Pancreas (tissue), 10 donors: ENCODE results near the gene MAMDC2. TPM values are rescaled to one million over a fixed set of nuclear protein-coding genes. Genes with fewer than 3 reads are reported as not detected.

ENCODE experiments used
- ATAC-seq, 4 donors: fragments of 200-7000 bp; cut with Tn5 transposase; one replicate each; pipeline versions ENCODE4 v1.8.0 to v1.9.1; 2020; ENCODE audit warnings: mild to moderate bottlenecking in 4 of 4, moderate library complexity in 4 of 4
- DNase-seq, 6 donors: peaks; one replicate each; pipeline ENCODE4 v3.0.0-alpha.2; 2020
- FAIRE-seq: peaks from 2 replicates; lab custom pipeline; 2012; peaks lifted over from hg19 to GRCh38; lab: Jason Lieb, UNC
- H3K27ac ChIP-seq, 4 donors: fragments of 200-600 bp; sonication (generic); 1 replicate in 3 of 4; 2 replicates in 1 of 4; pipeline versions ENCODE4 v1.5.0 to v1.8.0; 2020
- H3K27me3 ChIP-seq, 4 donors: fragments of 200-600 bp; one replicate each; pipeline ENCODE4 v1.8.0; 2021
- H3K36me3 ChIP-seq, 3 donors: fragments of 200-600 bp; sonication (generic) in 1 of 3; one replicate each; pipeline versions ENCODE4 v1.5.0 to v1.8.0; 2020 to 2021
- H3K4me1 ChIP-seq, 3 donors: fragments of 200-600 bp; one replicate each; pipeline ENCODE4 v1.8.0; 2021
- H3K4me3 ChIP-seq, 4 donors: fragments of 200-600 bp; sonication (generic) in 2 of 4; one replicate each; pipeline versions ENCODE4 v1.5.0 to v1.8.0; 2020 to 2021
- H3K9me3 ChIP-seq, 4 donors: fragments of 200-600 bp; one replicate each; pipeline ENCODE4 v1.8.0; 2021
- WGBS, 2 donors: extraction: QIAGEN DNeasy Blood & Tissue Kit; methylation state at CpG; one replicate each; pipeline ENCODE4 v1.1.7; 2013; 5-methylcytosine and 5-hydroxymethylcytosine counted together
- intact Hi-C, 3 donors: fragments of 100-400 bp; cut with DNase I; formaldehyde crosslinking; loops; one replicate each; pipeline versions ENCODE4 v1.11.1 to v1.14.2; 2022
- polyA plus RNA-seq, 2 donors: library from polyadenylated mRNA; stranded (reverse); fragments of 200-250 nt; gene quantifications; one replicate each; pipeline ENCODE4 v1.2.3, GENCODE V29; 2013
- total RNA-seq, 6 donors: library from RNA; stranded (reverse); fragmentation: NEBNext Ultra II Directional in 4 of 6; extraction: Animal tissue kit (Norgen Biotek cat#: 25700) in 4 of 6; gene quantifications; one replicate each; pipeline versions ENCODE4 v1.2.1 to v1.2.4, GENCODE V29; 2021 to 2023
- TF ChIP-seq, protein P1 (sequence below), 4 donors: fragments of 200-600 bp; sonication (generic) in 3 of 4; IDR thresholded peaks; one replicate each; pipeline versions ENCODE4 v1.5.0 to v1.8.0; 2021; ENCODE audit warnings: antibody characterized with exemption in 4 of 4
- donor health status: healthy with polysubstance abuse.
- donor health status: DM: no; HTN: no; CAD: no; lungs with moderate emphysema.
- donor health status: DM: no; HTN: no; CAD: no.
- donor health status: control.
- donor health status: control.
- donor health status: Bipolar disorder and iron deficiency.
- donor health status: DM: yes; HTN: yes; CAD: no.
- donor health status: DM: no; HTN: no; CAD: no.
- donor health status: DM: no; HTN: no; CAD: no.
- donor health status: DM: yes; HTN: yes; CAD: no.

Gene MAMDC2
- total and polyA plus RNA-seq, 8 donors = 0.95 to 4.7 (median 1.3) TPM

DNA sequence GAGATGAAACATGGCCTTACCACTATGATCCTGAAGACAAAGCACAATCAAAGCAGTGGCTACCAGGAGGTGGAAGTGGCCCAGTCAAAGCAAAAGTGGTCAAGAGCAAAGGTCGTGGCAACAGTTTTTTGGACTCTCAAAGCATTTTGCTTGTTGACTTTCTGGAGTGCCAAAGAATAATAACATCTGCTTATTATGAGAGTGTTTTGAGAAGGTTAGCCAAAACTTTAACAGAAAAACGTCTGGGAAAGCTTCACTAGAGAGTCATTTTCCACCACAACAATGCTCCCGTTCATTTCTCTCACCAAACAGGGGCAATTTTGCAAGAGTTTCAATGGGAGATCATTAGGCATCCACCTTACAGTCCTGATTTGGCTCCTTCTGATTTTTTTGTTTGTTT lies 33.6 kb upstream of the MAMDC2 start:
- Histone ChIP-seq H3K9me3 (no peaks in the 10 kb centered on the region), H3K4me3 (no peak overlapping the region), H3K27me3 (peaks cover 0 to 2% (median 0%) of the 10 kb centered on the region in 4 donors), H3K36me3 (no peaks in the 10 kb centered on the region), H3K27ac (no peak overlapping the region), H3K4me1 (no peaks in the 10 kb centered on the region)
- WGBS, 2 donors = 40 to 51% methylated on average over 3 of the region's 3 CpGs
- no peak for FAIRE-seq
- TF ChIP-seq, protein P1, sequence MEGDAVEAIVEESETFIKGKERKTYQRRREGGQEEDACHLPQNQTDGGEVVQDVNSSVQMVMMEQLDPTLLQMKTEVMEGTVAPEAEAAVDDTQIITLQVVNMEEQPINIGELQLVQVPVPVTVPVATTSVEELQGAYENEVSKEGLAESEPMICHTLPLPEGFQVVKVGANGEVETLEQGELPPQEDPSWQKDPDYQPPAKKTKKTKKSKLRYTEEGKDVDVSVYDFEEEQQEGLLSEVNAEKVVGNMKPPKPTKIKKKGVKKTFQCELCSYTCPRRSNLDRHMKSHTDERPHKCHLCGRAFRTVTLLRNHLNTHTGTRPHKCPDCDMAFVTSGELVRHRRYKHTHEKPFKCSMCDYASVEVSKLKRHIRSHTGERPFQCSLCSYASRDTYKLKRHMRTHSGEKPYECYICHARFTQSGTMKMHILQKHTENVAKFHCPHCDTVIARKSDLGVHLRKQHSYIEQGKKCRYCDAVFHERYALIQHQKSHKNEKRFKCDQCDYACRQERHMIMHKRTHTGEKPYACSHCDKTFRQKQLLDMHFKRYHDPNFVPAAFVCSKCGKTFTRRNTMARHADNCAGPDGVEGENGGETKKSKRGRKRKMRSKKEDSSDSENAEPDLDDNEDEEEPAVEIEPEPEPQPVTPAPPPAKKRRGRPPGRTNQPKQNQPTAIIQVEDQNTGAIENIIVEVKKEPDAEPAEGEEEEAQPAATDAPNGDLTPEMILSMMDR (IDR thresholded peaks at IDR 0.05) = no peak
- intact Hi-C loops = no loop called here
- ATAC-seq = no peak
- DNase-seq = no peak

DNA sequence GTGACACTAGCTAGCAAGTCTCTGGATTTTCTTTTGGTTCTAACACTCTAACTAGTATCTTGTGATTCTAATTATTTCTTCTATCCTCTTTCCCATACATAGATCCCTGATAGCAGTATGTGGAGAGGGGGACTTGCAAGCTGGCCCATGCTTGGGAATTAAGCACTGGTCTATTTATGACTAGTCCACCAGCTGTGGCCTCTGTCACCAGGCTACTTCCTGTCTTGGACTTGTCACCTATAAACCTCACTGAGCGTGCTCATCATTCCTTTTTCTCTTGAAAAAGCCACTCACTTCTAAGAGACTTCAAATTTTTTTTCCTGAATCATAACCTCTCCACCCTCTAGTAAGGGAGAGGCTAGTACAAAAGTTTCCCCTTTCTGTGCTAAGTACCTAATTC lies 32.3 kb upstream of the MAMDC2 start:
- TF ChIP-seq, protein P1 (IDR thresholded peaks at IDR 0.05) = no peak
- DNase-seq (no peak), ATAC-seq (no peak), FAIRE-seq (no peak)
- intact Hi-C loops = no loop called here
- Histone ChIP-seq H3K36me3 (no peaks in the 10 kb centered on the region), H3K4me3 (no peak overlapping the region), H3K27ac (no peak overlapping the region), H3K4me1 (no peaks in the 10 kb centered on the region), H3K9me3 (no peaks in the 10 kb centered on the region), H3K27me3 (no peaks in the 10 kb centered on the region)
- WGBS, 2 donors = 96 to 97% methylated on average over 1 of the region's 1 CpG

DNA sequence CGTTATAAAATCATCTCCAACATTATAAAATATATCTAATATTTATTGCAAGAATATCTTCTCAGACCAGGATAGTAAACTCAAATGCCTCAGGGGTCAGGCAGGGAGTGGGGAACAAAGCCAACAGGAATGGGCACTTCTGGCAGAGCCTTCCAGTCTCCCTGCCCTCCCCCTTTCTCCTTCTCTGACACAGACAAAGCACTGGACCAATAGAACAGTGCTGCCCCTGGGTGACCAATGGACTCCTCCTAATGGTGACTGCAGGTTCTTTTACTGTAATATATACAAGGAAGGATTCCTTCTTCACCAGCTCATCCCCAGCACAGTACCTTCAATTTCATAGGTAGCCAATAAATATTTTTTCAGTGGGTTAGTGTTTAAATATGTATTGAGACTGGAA lies 31.1 kb upstream of the MAMDC2 start:
- TF ChIP-seq, protein P1 (IDR thresholded peaks at IDR 0.05) = no peak
- WGBS, 2 donors = 72 to 97% methylated on average over 1 of the region's 1 CpG
- H3K27ac ChIP-seq = no peak overlapping the region
- H3K4me1 ChIP-seq = no peaks in the 10 kb centered on the region
- no peak overlapping the region for H3K4me3 ChIP-seq
- FAIRE-seq (no peak), ATAC-seq (no peak), DNase-seq (no peak)
- intact Hi-C loops = no loop called here
- H3K27me3 ChIP-seq = no peaks in the 10 kb centered on the region
- no peaks in the 10 kb centered on the region for H3K36me3 ChIP-seq
- H3K9me3 ChIP-seq = no peaks in the 10 kb centered on the region

DNA sequence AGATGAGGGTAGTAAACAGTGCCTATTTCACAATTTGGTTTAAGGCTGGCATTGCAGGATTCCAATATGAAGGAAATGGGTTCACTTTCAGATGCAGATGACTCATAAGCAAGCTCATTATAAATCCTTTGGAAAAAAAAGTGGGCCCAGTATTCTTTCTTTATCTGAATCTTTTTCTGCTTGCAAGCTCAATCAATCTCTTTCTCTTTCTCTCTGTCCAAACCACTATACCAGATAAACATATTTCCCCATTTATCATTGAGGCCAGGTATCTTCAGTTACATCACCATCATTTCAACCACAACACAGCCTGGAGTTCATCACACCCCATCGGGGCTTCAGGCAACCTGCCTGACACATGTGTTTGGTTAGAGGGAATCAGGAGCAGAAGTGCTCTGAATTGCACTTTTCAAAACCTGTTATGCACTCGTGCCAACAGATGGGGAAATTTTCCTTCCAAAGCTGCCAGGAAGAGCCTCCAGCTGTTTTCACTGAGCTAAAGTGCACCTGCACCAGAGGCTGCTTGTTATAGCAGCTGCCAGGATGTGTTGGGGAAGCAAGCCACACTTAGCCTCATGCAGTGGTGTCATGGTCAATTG lies 30.0 kb upstream of the MAMDC2 start:
- Histone ChIP-seq H3K4me1 (no peaks in the 10 kb centered on the region), H3K27me3 (no peaks in the 10 kb centered on the region), H3K9me3 (no peaks in the 10 kb centered on the region), H3K27ac (no peak overlapping the region), H3K4me3 (no peak overlapping the region), H3K36me3 (no peaks in the 10 kb centered on the region)
- WGBS, 2 donors = 57 to 58% methylated on average over 2 of the region's 2 CpGs
- FAIRE-seq (no peak), ATAC-seq (no peak), DNase-seq (no peak)
- TF ChIP-seq, protein P1 (IDR thresholded peaks at IDR 0.05) = no peak
- intact Hi-C loops = no loop called here

DNA sequence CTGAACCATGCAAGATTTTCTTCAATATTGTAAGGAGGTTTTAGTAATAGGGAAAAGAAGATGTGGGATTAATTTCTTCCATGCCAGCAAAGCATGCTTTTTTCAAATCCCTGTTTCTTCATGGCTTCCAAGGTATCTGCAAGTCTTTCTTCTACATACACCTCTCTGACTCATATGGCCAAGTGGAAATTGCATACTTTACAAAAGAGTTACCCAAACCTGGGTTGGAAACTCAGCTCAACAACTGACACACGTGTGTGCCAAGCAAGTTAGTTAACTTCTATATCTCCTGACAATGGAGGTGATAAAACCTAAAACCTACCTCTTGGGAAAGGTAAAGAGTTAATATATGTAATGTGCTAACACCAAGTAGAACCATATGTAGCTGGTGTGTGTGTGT lies 28.5 kb upstream of the MAMDC2 start:
- no peak for ATAC-seq
- Histone ChIP-seq H3K4me1 (no peaks in the 10 kb centered on the region), H3K27ac (no peak overlapping the region), H3K9me3 (no peaks in the 10 kb centered on the region), H3K36me3 (no peaks in the 10 kb centered on the region), H3K27me3 (no peaks in the 10 kb centered on the region), H3K4me3 (no peak overlapping the region)
- no peak for FAIRE-seq
- DNase-seq = no peak
- 65 to 81% methylated on average over 1 of the region's 1 CpG for WGBS, 2 donors
- intact Hi-C loops = no loop called here
- TF ChIP-seq, protein P1 (IDR thresholded peaks at IDR 0.05) = no peak
